ENCODE measurements around the gene TRPV3.

DNA sequence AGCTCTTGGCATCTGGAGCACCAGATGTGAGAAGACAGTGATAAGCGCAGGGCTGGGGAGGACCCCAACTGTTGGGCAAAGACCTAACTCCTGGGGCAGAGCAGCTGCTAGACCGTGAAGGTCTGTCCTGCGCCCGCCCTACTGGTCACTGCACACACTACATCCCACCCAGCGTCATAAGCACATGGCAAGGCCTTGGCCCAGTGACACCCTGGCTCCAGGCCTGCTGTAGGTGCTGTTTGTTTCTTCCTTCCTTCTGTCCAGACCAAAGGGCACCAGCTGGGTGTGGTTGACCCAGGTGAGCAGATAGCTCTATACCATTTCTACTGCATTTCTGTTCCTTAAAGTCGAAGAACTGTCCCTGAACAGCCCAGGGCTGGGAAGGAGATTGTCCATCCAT is 6.4 kb downstream of the TRPV3 start:
- TF ChIP-seq JUND (IDR thresholded peaks at IDR 0.05) (no peak), TAF1 (conservative IDR thresholded peaks at IDR 0.05) (no peak), RXRA (IDR thresholded peaks at IDR 0.05) (no peak)
- TF ChIP-seq, protein P1, sequence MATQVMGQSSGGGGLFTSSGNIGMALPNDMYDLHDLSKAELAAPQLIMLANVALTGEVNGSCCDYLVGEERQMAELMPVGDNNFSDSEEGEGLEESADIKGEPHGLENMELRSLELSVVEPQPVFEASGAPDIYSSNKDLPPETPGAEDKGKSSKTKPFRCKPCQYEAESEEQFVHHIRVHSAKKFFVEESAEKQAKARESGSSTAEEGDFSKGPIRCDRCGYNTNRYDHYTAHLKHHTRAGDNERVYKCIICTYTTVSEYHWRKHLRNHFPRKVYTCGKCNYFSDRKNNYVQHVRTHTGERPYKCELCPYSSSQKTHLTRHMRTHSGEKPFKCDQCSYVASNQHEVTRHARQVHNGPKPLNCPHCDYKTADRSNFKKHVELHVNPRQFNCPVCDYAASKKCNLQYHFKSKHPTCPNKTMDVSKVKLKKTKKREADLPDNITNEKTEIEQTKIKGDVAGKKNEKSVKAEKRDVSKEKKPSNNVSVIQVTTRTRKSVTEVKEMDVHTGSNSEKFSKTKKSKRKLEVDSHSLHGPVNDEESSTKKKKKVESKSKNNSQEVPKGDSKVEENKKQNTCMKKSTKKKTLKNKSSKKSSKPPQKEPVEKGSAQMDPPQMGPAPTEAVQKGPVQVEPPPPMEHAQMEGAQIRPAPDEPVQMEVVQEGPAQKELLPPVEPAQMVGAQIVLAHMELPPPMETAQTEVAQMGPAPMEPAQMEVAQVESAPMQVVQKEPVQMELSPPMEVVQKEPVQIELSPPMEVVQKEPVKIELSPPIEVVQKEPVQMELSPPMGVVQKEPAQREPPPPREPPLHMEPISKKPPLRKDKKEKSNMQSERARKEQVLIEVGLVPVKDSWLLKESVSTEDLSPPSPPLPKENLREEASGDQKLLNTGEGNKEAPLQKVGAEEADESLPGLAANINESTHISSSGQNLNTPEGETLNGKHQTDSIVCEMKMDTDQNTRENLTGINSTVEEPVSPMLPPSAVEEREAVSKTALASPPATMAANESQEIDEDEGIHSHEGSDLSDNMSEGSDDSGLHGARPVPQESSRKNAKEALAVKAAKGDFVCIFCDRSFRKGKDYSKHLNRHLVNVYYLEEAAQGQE (IDR thresholded peaks at IDR 0.05), result no peak
- TF ChIP-seq, protein P2, sequence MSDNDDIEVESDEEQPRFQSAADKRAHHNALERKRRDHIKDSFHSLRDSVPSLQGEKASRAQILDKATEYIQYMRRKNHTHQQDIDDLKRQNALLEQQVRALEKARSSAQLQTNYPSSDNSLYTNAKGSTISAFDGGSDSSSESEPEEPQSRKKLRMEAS (IDR thresholded peaks at IDR 0.05), result no peak
- TF ChIP-seq, protein P3, sequence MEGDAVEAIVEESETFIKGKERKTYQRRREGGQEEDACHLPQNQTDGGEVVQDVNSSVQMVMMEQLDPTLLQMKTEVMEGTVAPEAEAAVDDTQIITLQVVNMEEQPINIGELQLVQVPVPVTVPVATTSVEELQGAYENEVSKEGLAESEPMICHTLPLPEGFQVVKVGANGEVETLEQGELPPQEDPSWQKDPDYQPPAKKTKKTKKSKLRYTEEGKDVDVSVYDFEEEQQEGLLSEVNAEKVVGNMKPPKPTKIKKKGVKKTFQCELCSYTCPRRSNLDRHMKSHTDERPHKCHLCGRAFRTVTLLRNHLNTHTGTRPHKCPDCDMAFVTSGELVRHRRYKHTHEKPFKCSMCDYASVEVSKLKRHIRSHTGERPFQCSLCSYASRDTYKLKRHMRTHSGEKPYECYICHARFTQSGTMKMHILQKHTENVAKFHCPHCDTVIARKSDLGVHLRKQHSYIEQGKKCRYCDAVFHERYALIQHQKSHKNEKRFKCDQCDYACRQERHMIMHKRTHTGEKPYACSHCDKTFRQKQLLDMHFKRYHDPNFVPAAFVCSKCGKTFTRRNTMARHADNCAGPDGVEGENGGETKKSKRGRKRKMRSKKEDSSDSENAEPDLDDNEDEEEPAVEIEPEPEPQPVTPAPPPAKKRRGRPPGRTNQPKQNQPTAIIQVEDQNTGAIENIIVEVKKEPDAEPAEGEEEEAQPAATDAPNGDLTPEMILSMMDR (IDR thresholded peaks at IDR 0.05; ENCODE audit: low read depth, low read length, missing input control), result no peak
